Activated CD4-positive, alpha-beta memory T cell treated with anti-CD3 and anti-CD28 coated beads for 36 hours (primary cell): Measurements from ENCODE around the gene TMEM273. TPM values are rescaled to one million over a fixed set of nuclear protein-coding genes. Genes with fewer than 3 reads are reported as not detected.

Experiments used
- CTCF ChIA-PET: fragments of 350-600 bp; sonication (Branson Sonifier 250); formaldehyde crosslinking; loops from one replicate; lab custom pipeline; 2021; ENCODE audit warnings: antibody characterized with exemption, inconsistent platforms; lab: Charles Lee
- POLR2A ChIA-PET: fragments of 350-600 bp; sonication (Branson Sonifier 250); formaldehyde crosslinking; loops from one replicate; lab custom pipeline; 2021; ENCODE audit warnings: antibody characterized with exemption; lab: Charles Lee
- DNase-seq: peaks from one replicate; pipeline ENCODE4 v3.0.0-alpha.2; 2020
- H3K27ac Mint-ChIP-seq: one replicate; pipeline ENCODE4 v1.8.0; 2021; ENCODE audit warnings: mixed read lengths
- H3K27me3 Mint-ChIP-seq: one replicate; pipeline ENCODE4 v1.8.0; 2021; ENCODE audit warnings: mixed read lengths
- H3K36me3 Mint-ChIP-seq: one replicate; pipeline ENCODE4 v1.8.0; 2021; ENCODE audit warnings: mixed read lengths
- H3K4me1 Mint-ChIP-seq: one replicate; pipeline ENCODE4 v1.8.0; 2021; ENCODE audit warnings: low read depth, mixed read lengths
- H3K4me3 Mint-ChIP-seq: one replicate; pipeline ENCODE4 v1.8.0; 2021; ENCODE audit warnings: mild to moderate bottlenecking, mixed read lengths
- H3K9me3 Mint-ChIP-seq: one replicate; pipeline ENCODE4 v1.8.0; 2021; ENCODE audit warnings: mixed read lengths
- intact Hi-C: fragments of 100-400 bp; cut with micrococcal nuclease; formaldehyde crosslinking; loops from one replicate; pipeline ENCODE4 v1.15.1; 2023
- total RNA-seq, 2 experiments: library from RNA; stranded (reverse); gene quantifications; one replicate each; pipeline ENCODE4 v1.2.3, GENCODE V29; 2021

The TMEM273 gene
- total RNA-seq, 2 experiments from 2014 or later: 106 to 108 TPM

GRCh38 chr10:49107111-49107886 lies 80.9 kb downstream of the TMEM273 start:
- no peaks in the 10 kb centered on the region for H3K4me1 Mint-ChIP-seq
- H3K4me3 Mint-ChIP-seq: no peak overlapping the region
- ChIA-PET POLR2A (interaction anchor here (0.6 kb wide), 1 partner anchor 81 kb away, joined by 3 read pairs; no protein-coding TSS in a partner anchor), CTCF (no interaction called here)
- H3K27ac Mint-ChIP-seq: no peak overlapping the region
- peaks cover 3% of the 10 kb centered on the region for H3K27me3 Mint-ChIP-seq
- DNase-seq: no peak
- intact Hi-C loops: no loop called here
- no peaks in the 10 kb centered on the region for H3K36me3 Mint-ChIP-seq
- no peaks in the 10 kb centered on the region for H3K9me3 Mint-ChIP-seq

- Mint-ChIP-seq H3K36me3 (no peaks in the 10 kb centered on the region), H3K4me1 (no peaks in the 10 kb centered on the region), H3K27ac (no peak overlapping the region), H3K4me3 (no peak overlapping the region), H3K27me3 (peaks cover 3% of the 10 kb centered on the region), H3K9me3 (no peaks in the 10 kb centered on the region)
- ChIA-PET POLR2A (interaction anchor here (0.6 kb wide), 1 partner anchor 82 kb away, joined by 3 read pairs; no protein-coding TSS in a partner anchor), CTCF (no interaction called here)
- DNase-seq: no peak
- intact Hi-C loops: no loop called here
These were observed 81.7 kb downstream of the TMEM273 start for GRCh38 chr10:49106451-49106850.

- POLR2A ChIA-PET: no interaction called here
- H3K36me3 Mint-ChIP-seq: no peaks in the 10 kb centered on the region
- no peaks in the 10 kb centered on the region for H3K9me3 Mint-ChIP-seq
- peaks cover 3% of the 10 kb centered on the region for H3K27me3 Mint-ChIP-seq
- CTCF ChIA-PET: no interaction called here
- no peak overlapping the region for H3K27ac Mint-ChIP-seq
- intact Hi-C loops: no loop called here
- DNase-seq: no peak
- no peaks in the 10 kb centered on the region for H3K4me1 Mint-ChIP-seq
- no peak overlapping the region for H3K4me3 Mint-ChIP-seq
These were observed 83.1 kb downstream of the TMEM273 start for GRCh38 chr10:49105076-49105475.

Other genes starting within 250 kb of the TMEM273 start
- gene LRRC18, start 248.6 kb downstream of the TMEM273 start, total RNA-seq: not detected
- gene VSTM4, start 72.9 kb downstream of the TMEM273 start, total RNA-seq: under 1 TPM; 0.10 to 0.24 TPM
- gene FAM170B, start 54.4 kb downstream of the TMEM273 start, total RNA-seq: not detected
- gene C10orf71, start 110.8 kb upstream of the TMEM273 start, total RNA-seq: not detected
- gene DRGX, start 207.7 kb upstream of the TMEM273 start, total RNA-seq: not detected